ENCODE results near the gene ZNF862.
"Not testable (repeated sequence)": the region's sequence is repeated elsewhere in the genome, so short reads cannot be mapped to it uniquely, and the experiment has no call there.

The ZNF862 gene

DNA sequence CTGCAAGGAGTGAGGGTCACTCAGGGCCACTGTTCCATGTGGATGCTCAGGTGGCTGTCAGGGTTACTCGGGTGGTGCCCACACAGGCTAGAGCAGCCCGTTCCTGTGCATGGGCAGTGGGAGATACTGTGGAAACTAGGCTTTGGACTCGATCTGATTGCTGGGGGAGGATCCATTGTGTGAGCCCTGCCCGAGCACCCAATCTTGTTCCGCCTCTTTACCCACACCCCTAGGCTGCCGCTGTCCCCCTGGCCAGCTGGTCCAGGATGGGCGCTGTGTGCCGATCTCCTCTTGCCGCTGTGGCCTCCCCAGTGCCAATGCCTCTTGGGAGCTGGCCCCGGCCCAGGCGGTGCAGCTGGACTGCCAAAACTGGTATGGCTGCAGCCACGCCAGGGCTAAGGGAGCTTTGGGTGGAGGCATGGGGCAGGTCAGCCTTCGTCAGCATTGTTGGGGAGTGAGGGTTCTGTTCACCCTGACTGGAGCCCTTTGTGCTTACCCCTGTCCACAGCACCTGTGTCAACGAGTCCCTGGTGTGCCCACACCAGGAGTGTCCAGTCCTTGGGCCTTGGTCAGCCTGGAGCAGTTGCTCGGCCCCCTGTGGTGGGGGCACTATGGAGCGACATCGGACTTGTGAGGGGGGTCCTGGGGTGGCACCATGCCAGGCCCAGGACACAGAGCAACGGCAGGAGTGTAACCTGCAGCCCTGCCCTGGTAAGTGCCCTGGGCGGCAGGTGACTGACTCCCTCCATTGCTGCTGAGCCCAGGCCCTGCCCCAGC, 12.4 kb upstream of the ZNF862 start:
- DNase-seq (ENCODE audit: low read depth): no peak

GRCh38 chr7:149826344-149827088, 11.7 kb upstream of the ZNF862 start:
- no peak for DNase-seq (ENCODE audit: low read depth)

DNA sequence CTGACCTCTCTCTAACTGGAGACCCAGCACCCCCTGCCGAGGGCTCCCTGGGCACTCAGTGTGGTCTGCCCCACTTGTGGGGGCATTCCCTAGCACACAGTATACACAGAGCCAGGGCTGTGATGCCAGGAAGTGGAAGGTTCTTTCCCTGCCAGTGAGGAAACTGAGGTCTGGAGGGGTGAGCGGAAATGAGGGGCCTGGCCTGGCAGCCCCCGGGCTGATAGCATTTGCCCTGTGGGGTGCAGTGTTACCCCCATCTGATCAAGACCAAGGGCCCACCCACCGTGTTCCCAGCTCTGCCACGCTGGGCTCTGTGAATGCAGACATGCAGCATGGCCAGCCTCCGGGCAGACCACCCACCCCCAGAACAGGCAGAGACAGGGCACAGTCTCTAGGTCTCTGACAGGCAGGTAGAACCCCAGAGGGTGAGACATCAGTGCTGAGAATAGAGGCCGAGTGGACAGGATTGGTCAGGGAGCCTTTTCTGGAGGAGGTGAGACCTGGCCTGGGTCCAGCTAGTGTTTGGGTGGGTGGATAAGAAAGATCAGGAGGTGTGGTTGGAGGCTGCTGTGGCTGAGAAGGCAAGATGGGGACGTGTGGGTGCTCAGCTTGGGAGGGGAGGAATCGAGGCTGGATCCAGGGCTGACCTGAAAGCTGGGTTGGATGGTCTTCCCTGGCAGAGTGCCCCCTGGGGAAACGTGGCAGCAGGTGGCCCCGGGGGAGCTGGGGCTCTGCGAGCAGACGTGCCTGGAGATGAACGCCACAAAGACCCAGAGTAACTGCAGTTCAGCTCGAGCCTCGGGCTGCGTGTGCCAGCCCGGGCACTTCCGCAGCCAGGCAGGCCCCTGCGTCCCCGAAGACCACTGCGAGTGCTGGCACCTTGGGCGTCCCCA, 10.8 kb upstream of the ZNF862 start:
- DNase-seq (ENCODE audit: low read depth): no peak

- DNase-seq (ENCODE audit: low read depth): no peak
Measured at GRCh38 chr7:149828357-149829309, 9.5 kb upstream of the ZNF862 start.

GRCh38 chr7:149830527-149830926, 7.6 kb upstream of the ZNF862 start:
- DNase-seq (ENCODE audit: low read depth): not testable (repeated sequence)

DNA sequence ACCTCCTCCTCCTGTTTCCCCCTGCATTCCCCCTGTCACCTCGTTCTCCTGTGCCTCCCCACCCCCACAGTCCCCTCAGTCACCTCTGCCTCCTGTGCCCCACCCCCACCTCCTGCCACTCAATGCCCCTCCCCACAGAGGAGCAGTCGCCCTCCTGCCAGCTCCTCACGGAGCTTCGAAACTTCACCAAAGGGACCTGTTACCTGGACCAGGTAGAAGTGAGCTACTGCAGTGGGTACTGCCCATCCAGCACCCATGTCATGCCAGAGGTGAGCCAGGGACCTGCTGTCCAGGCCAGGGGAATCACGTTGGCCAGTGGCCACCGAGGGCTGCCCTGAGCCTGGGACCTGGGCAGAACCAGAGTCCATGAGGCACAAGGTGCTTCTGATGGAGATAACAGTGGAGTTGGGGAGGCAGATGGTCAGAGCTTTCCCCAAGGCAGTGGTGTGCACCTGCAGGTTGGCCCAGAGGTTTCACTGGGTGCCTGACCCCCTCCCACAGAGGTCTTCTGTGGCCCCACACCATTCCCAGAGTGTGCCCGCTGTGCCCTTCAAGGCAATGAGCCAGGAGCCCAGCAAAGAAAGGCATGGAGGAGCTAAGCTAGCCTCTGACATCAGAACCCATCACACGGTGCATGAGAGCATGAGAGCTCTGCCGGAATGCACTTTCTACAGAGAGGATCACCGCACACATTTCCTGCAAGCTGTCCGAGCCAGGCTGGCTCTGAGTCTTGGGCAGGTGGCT, 7.0 kb upstream of the ZNF862 start:
- DNase-seq (ENCODE audit: low read depth): no peak

DNA sequence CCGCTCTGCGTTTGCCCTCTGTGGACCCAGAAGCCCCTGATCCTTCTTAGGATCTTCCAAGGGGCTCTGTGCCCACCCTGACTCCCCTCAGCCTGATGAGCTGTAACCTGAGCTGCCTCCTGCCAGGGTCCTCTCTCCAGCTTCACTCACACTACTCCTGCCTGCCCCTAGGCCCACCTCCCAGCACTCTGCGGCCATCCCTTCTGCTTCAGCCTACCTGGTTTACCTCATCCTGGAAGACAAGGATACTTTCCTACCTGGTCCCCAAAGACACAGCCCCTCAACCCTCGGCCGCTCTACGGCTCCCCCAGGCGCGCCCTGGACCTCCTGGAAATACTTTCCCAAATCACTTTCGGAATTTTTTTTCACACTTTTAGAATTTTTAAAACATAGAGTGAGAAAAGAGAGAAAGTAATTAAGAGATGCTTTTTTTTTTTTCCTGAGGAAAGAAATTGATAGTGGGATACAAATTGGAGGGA, 6.4 kb upstream of the ZNF862 start:
- no peak for DNase-seq (ENCODE audit: low read depth)

GRCh38 chr7:149832332-149833041, 5.7 kb upstream of the ZNF862 start:
- no peak for DNase-seq (ENCODE audit: low read depth)

DNA sequence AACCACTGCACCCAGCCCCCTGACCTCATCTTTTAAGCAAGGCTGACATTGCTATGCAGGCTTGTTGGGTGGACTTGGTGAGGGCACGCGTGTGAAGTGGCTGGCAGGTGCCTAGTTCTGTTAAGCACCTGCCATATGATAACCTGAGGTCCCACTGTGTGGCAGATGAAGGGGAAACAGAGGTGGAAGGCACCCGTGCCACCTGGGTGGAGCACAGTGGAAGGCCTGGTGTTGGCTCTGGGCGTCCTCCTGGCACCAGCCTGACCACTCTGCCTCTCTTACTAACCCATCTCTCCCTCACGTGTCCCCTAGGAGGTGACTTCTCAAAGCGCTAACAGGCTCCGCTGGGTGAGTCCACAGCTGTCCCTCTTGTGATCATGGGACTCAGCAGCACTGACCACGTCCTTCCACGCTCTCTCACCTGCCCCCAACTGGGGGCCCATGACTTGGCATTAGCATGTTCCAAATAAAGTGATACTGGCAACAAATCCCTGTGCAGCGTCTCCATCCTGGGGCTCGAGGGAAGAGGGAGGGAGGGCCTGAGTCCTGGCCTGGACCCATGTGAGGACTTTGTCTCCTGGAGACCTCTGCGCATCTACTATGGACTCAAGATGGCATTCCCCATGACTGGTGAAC, 4.6 kb upstream of the ZNF862 start:
- no peak for DNase-seq (ENCODE audit: low read depth)

DNA sequence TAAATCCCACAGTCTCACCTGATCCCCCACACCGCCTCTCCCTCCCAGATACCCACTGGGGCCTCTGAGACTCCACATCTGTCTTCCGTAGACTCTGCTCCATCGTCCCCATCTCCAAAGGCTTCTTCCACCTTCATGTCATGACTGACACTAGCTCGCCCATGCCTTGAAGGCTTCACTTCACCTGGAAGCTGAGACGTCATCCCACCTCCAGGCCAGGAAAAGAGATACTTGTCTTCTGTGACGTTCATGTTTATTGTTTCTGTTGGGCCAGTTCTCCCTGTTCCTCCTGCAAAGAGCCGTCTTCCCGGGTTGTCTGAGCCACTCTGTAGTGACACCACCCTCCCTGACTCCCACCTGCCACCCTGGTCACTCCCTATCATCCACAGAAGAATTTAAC, 3.6 kb upstream of the ZNF862 start:
- DNase-seq (ENCODE audit: low read depth): no peak

- DNase-seq (ENCODE audit: low read depth): no peak
Measured at GRCh38 chr7:149836434-149836833, 1.7 kb upstream of the ZNF862 start.

GRCh38 chr7:149837564-149838223, 481 bp upstream of the ZNF862 start:
- DNase-seq (ENCODE audit: low read depth): no peak

DNA sequence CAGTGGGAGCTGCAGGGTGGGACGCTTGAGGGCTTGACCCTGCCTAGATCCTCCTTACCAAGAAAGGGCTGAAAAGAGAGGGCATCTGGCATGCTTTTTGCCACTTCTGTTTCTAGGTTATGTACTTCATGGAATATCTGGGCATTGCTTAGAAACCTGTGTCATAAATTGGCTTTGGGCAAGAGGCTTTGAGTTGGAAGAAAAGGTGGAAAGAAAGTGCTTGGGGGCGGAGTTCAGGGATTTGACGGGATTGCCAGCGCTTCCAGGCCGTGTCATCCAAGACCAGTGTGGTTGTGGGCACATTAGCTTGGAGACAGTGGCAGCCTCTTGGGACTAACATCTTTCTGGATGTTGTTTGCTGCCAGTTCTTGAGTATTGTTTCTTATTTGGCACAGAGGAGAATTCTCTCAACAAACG, 825 bp downstream of the ZNF862 start:
- no peak for DNase-seq (ENCODE audit: low read depth)

- DNase-seq (ENCODE audit: low read depth): no peak
Measured at GRCh38 chr7:149839933-149840332, 1.8 kb downstream of the ZNF862 start.

- no peak for DNase-seq (ENCODE audit: low read depth)
Measured at GRCh38 chr7:149843566-149843965, 5.4 kb downstream of the ZNF862 start.

GRCh38 chr7:149844445-149844844, 6.3 kb downstream of the ZNF862 start:
- no peak for DNase-seq (ENCODE audit: low read depth)

DNA sequence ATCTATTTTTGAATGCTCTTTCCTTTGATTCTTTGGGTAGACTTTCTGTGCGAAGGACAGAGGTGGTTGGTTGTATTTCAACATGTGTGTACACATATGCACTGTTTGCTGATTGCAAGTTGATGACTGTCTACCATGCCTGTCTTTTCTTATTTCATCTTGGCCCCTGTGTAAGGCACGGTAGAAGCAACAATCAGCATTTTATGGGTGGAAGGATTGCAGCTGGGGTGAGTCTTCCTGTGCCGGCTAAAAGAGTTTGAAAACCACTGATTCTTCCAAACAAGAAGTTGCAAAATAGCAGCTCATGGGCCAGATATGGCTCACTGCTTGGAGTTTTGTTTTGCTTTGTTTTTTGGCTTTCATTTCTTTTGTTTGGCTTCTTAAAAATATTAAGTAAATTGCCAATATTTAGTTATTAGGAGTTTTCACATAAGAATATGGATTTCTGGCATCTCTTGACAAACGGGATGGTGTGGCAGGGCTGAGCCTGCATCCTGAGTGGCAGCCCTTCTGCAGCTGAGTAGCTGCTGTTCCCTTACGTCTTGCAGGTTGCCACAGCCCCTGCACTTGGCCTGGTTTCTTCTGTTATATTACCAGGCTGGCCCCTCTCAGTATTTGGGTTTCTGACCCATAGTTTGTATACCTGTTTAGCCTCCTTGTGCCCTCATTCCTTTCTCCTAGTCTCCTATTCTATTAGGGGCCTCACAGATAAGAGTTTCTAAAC, 7.2 kb downstream of the ZNF862 start:
- DNase-seq (ENCODE audit: low read depth): no peak

DNA sequence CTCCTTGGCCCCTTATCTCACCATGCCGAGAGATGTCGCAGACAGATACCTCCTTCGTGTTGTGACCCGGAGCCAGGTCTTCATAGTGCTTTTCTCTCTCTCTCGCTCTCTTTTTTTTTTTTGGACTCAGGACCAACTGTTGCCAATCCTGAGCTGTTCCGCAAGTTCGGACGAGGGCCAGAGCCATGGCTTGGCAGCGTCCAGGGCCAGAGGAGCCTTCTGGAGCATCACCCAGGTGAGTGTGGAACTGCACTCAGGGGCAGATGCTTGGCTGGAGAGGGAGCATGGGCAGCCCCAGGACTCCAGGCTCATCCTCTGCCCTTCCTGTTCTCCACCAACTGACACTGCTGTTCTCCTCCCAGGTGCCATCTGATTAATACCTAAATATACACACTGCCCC, 7.8 kb downstream of the ZNF862 start:
- DNase-seq (ENCODE audit: low read depth): no peak

All from activated T-cell treated with anti-CD3 and anti-CD28 coated beads for 1 hour (primary cell).